HepG2 (cell line): Measurements from ENCODE around the gene CXCL17.

Experiments used
- ATF1 ChIP-seq: IDR thresholded peaks from 2 replicates; pipeline ENCODE4 v1.6.1; 2016; ENCODE audit warnings: mild to moderate bottlenecking, control low read depth
- BHLHE40 ChIP-seq: IDR thresholded peaks from 2 replicates; pipeline ENCODE4 v1.6.1; 2011; ENCODE audit warnings: low read length, improper control_type of control experiment
- ELF1 ChIP-seq: sonication (generic); formaldehyde crosslinking; IDR thresholded peaks from 2 replicates; pipeline ENCODE4 v1.4.0; 2020; ENCODE audit warnings: missing genetic modification reagents
- IKZF4 ChIP-seq: sonication (generic); formaldehyde crosslinking; IDR thresholded peaks from 2 replicates; pipeline ENCODE4 v1.5.1; 2020; ENCODE audit warnings: borderline replicate concordance, mild to moderate bottlenecking, low read depth, missing genetic modification reagents; ENCODE audit errors: not compliant biosample characterization
- JUND ChIP-seq: sonication (generic); formaldehyde crosslinking; IDR thresholded peaks from 2 replicates; pipeline ENCODE4 v1.8.0; 2022; ENCODE audit warnings: mild to moderate bottlenecking, missing genetic modification reagents
- MEIS2 ChIP-seq: sonication (generic); formaldehyde crosslinking; IDR thresholded peaks from 2 replicates; pipeline ENCODE4 v1.9.0; 2021; ENCODE audit warnings: mild to moderate bottlenecking, missing genetic modification reagents

- TF ChIP-seq ATF1, result no peak
- no peak for TF ChIP-seq IKZF4 (CRISPR knock-in tag)
- no peak for TF ChIP-seq BHLHE40
- TF ChIP-seq JUND (CRISPR knock-in tag), result no peak
- TF ChIP-seq MEIS2 (CRISPR knock-in tag), result no peak
- TF ChIP-seq ELF1, result no peak
Measured at GRCh38 chr19:42461700-42462324, 19.1 kb upstream of the CXCL17 start.
